GM12891 (cell line): ENCODE measurements around the gene ATP6V1G2.

Source experiments
- DNase-seq: peaks from one replicate; pipeline ENCODE4 v3.0.0; 2011; ENCODE audit warnings: low spot score; ENCODE audit not compliant: insufficient read length
- FAIRE-seq: peaks from 2 replicates; lab custom pipeline; 2011; peaks lifted over from hg19 to GRCh38; lab: Jason Lieb, UNC
- PAX5 ChIP-seq: IDR thresholded peaks from 2 replicates; pipeline ENCODE4 v1.6.1; 2011; ENCODE audit warnings: low read length, moderate library complexity, mild to moderate bottlenecking; ENCODE audit not compliant: insufficient read depth, severe bottlenecking
- POLR2A ChIP-seq: IDR thresholded peaks from 2 replicates; pipeline ENCODE4 v1.6.1; 2011; ENCODE audit warnings: low read depth, low read length, control low read depth
- POLR2AphosphoS5 ChIP-seq: IDR thresholded peaks from 2 replicates; pipeline ENCODE4 v1.6.1; 2011; ENCODE audit warnings: low read depth, low read length, control low read depth
- POU2F2 ChIP-seq: IDR thresholded peaks from 2 replicates; pipeline ENCODE4 v1.6.1; 2011; ENCODE audit warnings: low read depth, mild to moderate bottlenecking, control low read depth, low read length, moderate library complexity
- SPI1 ChIP-seq: IDR thresholded peaks from 2 replicates; pipeline ENCODE4 v1.6.1; 2011; ENCODE audit warnings: low read depth, low read length, control low read depth
- TAF1 ChIP-seq: IDR thresholded peaks from 2 replicates; pipeline ENCODE4 v1.6.1; 2011; ENCODE audit warnings: low read depth, low read length, control low read depth

ATP6V1G2 gene

DNA sequence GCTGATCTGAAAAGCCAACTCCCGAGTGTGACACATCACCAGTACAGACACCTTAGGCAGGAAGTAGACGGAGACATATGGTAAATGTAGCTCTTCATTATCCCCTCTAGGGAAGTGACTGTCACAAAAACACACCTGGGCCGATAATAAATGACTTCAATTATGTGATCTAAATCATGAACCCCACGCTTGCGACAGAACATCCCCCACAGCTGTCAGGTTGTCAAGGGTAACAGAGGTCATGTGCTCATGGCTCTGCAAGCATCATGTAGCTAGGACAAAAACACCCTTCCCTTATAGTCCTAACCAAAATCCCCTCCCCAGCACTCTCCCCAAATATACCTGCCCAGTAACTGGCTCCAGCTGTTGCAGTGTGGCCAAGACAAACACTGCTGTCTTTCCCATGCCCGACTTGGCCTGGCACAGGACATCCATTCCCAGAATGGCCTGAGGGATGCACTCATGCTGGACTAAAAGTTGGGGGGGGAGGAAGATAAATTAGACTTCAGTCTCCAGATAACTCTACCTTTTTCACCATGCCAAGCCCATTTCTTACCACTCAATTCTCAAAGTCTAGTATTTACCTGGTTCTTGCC lies 7.5 kb downstream of the ATP6V1G2 start:
- DNase-seq, result no peak
- TF ChIP-seq POU2F2, result no peak; the same call in 1 of the 2 replicates

DNA sequence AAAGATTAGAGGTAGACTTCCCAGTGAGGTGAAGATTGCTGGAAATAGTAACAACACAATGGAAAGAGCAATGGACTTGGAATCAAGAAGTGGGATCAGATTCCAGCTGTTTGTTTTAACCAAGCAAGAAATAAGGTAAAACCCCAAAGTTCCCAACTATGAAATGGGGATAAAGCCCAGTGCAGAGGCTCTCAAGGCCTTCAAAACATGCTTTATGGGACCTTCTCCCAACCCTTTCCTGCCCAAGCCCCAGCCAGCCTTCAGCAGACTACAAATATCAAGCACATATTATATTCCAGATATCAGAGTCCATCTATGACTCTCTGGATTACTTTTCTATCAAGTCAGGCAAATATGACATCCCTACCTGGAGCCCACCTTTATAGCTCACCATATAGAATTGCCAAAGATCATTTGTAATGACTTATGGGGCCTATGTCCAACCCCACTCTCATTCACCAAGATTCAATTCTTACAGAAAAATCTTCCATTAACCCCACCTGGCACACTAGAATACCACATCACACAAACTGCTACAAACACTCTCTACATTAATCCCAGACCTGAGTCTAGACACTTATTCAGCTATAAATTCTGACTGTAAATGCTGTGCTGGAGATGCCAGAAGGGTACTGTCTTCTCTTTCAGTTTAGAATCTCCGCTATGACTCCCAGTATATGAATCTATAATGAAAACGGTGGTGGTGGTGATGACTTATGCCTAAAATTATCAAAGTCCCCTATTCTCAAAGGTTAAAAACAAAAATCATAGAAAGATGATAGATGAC lies 10.7 kb downstream of the ATP6V1G2 start:
- DNase-seq, result no peak
- no peak for FAIRE-seq
- TF ChIP-seq SPI1 (no peak), TAF1 (no peak), POU2F2 (no peak), POLR2A (no peak; the same call in 1 of the 2 replicates), PAX5 (no peak), POLR2AphosphoS5 (no peak)

More for the DNA sequence above, 7.5 kb downstream of the ATP6V1G2 start:
- FAIRE-seq, result no peak

DNA sequence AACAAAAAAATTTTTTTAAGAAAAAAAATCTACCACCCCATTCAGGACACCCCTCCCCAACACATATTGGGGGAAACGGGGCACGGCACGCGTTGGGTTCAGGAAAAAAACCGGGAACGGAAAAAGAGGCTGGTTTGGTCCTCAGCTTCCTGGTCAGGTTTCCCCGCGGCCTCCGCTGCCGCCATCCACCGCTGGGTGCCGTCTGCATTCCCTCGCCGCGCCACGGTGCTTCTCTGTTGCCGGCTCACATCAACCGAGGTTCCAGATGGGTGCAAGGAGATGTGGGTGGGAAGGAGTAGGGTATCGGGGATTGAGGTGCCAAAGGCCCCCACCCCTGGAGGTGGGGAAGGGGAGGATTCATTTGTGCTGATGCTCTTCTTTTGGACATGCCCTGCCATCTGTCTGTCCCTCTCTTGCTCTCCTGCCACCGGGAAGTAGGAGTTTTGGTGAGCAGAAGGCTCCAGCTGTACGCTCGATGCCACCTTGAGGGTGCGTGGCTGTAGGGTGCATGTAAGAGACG lies 11.8 kb downstream of the ATP6V1G2 start:
- DNase-seq (no peak), FAIRE-seq (no peak)
- TF ChIP-seq PAX5 (no peak), POLR2A (no peak), POLR2AphosphoS5 (no peak), TAF1 (no peak), SPI1 (no peak), POU2F2 (no peak)

DNA sequence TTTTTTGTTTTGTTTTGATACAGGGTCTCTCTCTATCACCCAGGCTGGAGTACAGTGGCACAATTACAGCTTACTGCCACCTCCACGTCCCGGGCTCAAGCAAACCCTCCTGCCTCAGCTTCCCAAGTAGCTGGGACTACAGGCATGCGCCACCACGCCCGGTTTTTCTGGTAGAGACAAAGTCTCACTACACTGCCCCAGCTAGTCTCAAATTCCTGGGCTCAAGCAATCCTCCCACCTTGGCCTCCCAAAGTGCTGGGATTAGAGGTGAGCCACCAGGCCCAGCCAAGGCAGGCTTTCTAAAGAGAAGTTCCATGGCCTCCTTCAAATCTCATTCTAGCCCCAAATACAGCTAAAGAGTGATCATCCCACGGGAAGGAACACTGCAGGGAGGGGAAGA lies 12.4 kb downstream of the ATP6V1G2 start:
- TF ChIP-seq TAF1 (no peak), POLR2A (peak; percentile 29; the same call in 1 of the 2 replicates), POLR2AphosphoS5 (0 out of 2 replicates have a peak, but pooled peaks have one; percentile 38)
- FAIRE-seq (no peak), DNase-seq (no peak)

DNA sequence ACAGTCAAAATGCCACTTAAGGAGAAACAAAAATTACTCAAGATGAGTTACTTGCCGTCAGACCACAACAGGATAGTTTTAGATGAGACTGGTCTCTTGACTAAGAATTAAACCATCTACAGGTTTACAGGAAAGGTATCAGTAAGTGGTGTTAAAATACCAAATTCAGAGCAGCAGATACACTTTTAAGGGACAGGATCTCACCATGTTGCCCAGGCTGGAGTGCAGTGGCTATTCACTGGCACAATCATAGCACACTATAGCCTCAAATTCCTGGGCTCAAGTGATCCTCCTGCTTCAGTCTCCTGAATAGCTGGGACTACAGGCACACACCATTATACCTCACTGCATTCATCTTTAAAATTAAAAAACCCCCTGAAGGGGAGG lies 13.0 kb downstream of the ATP6V1G2 start:
- no peak for DNase-seq
- no peak for FAIRE-seq
- TF ChIP-seq POLR2AphosphoS5, result no peak

DNA sequence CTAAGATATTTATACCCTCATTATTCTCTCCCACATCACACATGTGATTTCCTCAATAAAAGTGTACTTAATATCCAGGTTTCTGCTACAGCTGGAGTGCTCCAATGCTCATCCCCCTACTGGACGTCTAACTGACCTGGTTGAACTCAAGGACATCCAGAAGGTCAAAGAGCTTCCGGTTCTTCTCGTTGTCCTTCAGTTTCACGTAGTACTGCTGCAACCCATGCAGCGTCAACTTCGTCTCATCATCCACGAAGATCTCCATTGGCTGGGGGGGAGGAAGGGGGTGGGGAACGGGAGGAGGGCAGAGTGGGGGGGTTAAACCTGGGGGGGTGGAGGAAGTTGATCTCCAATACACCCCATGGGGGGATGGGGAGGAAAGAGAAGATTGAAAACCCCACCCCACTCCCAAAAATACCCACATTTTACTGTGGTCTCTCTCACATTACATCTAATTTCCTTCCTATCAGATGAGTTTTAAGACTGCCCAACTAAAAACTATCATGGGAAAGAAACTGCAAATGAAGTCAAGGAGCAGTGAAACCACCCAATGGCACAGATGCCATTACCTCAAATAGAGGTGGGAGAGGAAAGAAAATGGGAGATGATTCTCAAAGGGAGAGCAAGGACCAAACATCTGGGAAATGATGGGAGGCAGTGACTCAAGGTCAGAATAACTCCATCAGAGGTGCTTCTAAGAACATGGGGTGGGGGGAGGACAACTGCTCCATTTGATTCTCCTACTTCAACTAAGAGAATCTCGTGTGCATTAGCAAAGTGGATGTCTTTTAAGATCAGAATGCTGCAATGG lies 13.6 kb downstream of the ATP6V1G2 start:
- FAIRE-seq, result no peak
- TF ChIP-seq SPI1 (no peak), PAX5 (no peak), POU2F2 (no peak), POLR2A (peak; percentile 26), POLR2AphosphoS5 (peak; percentile 9; the same call in 1 of the 2 replicates)
- DNase-seq, result no peak

DNA sequence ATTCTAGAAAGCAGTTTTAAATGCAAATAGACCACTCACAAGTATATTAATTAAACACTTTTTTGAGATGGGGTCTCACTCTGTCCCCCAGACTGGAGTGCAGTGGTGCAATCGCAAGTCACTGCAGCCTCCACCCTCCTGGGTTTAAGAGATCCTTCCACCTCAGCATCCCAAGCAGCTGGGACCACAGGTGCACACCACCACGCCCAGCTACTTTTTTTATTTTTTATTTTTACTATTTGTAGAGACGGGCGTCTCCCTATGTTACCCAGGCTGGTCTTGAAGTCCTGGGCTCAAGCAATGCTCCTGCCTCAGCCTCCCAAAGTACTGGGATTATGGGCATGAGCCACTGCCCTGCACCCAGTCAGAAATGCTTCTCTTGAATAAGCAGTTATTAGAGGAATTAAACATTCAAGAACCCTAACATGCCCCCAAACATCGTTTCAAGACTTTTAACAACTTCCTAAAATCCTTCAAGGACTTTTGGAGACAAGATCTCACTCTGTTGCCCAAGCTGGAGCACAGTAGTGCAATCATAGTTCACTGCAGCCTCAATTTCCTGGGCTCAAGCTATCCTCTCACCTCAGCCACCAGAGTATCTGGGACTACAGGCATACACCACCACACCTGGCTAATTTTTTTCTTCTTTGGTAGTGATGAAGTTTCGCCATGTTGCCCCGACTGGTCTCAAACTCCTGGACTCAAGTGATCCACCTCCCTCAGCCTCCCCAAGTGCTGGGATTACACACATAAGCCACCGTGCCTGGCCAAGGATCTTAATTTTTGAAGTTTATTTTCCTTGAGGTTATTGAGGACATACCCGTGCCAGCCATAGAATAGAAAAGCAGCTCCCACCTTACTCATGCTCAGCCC lies 14.4 kb downstream of the ATP6V1G2 start:
- no peak for FAIRE-seq
- no peak; the same call in 1 of the 2 replicates for TF ChIP-seq POLR2AphosphoS5
- no peak for TF ChIP-seq POU2F2
- TF ChIP-seq SPI1, result no peak
- TF ChIP-seq POLR2A, result no peak
- no peak for TF ChIP-seq TAF1
- TF ChIP-seq PAX5, result no peak
- no peak for DNase-seq

DNA sequence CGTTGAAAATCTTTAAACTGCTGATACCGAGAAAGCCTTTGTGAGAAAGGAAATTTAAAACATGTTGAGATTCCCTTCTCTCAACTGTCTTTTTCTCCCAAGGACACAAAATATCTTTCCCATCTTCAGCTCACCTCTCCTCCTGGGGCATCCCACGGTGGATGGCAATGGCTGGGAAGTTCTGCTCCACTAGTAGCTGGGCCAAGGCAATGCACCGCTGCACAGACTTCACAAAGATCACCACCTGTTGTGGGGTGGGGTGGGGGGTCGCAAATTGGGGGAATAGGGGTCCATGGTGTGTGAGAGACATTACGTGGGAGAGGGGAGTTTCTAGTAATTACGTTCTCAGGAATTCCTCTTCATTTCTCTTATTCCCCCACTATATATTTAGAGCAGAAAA lies 15.2 kb downstream of the ATP6V1G2 start:
- DNase-seq (no peak), FAIRE-seq (no peak)
- no peak for TF ChIP-seq PAX5
- no peak for TF ChIP-seq TAF1
- no peak for TF ChIP-seq POU2F2
- TF ChIP-seq POLR2AphosphoS5, result no peak
- TF ChIP-seq POLR2A, result no peak
- no peak for TF ChIP-seq SPI1

DNA sequence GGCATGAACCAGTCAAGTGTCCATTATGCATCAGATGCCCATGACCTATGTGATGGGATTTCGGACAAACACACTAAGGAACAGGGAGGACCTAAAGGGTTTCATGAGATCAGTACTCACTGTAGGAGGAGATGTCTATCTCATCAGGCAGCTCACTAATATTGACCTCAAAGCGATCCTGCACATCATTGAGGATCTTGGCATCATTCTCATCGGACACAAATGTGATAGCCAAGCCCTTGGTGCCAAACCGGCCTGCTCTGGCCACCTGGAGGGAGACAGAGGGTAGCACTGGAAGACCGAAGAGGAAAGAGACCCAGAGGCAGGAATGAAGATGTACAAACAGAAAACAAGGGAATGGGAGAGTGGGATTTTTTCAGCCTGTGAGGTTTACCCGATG lies 15.7 kb downstream of the ATP6V1G2 start:
- TF ChIP-seq SPI1 (no peak), POLR2A (0 out of 2 replicates have a peak, but pooled peaks have one; percentile 25), POLR2AphosphoS5 (peak; percentile 18; the same call in 1 of the 2 replicates), POU2F2 (no peak)
- DNase-seq, result no peak
- FAIRE-seq, result no peak
